ENCODE measurements around the gene IFI30. TPM values are rescaled to one million over a fixed set of nuclear protein-coding genes. Genes with fewer than 3 reads are reported as not detected.
A peak's percentile ranks its signal among the peaks of the same experiment; 100 is the strongest.
"Not testable (repeated sequence)": the region's sequence is repeated elsewhere in the genome, so short reads cannot be mapped to it uniquely, and the experiment has no call there.

The IFI30 gene
- total RNA-seq, 1 experiment from 2014 or later, result 16.3 TPM

DNA sequence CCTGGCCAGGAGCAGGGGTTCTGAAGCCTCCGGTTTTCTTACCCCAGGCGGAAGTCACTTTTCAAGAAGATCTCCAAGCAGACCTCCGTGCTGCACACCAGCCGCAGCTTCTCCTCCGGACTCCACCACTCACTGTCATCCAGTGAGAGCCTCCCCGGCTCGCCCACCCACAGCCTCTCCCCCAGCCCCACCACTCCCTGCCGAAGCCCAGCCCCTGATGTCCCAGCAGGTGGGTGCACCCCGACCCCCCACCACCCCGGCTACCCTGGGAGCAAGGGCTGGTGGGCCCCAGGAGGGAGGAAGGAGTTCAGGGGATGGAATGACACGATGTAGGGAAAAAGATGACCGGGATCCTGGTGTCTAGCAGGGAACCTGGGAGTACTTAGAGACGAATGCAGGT, 26.2 kb upstream of the IFI30 start:
- in situ Hi-C loops (cut with HindIII; ENCODE audit: low pct_unique_long_range_greater_than_20kb, low sequenced_read_pairs), result no loop called here
- no peak for DNase-seq (ENCODE audit: low read depth, low spot score)

DNA sequence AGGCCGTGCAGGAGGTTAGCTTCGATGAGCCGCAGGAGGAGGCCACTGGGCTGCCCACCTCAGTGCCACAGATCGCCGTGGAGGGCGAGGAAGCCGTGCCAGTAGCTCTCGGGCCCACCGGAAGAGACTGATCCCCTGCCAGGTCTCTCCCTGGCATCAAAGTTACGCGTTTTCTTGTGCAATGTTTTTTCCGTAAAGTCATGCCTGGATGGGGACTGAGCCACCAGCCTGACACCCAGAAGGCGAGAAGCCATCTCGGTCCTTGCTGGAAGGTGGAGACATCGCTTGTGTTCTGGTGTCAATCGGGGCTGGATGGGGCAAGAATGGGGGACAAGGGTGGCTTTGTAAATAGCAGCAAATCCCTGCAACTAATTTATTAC, 24.0 kb upstream of the IFI30 start:
- no peak for DNase-seq (ENCODE audit: low read depth, low spot score)
- in situ Hi-C loops (cut with HindIII; ENCODE audit: low pct_unique_long_range_greater_than_20kb, low sequenced_read_pairs), result no loop called here

DNA sequence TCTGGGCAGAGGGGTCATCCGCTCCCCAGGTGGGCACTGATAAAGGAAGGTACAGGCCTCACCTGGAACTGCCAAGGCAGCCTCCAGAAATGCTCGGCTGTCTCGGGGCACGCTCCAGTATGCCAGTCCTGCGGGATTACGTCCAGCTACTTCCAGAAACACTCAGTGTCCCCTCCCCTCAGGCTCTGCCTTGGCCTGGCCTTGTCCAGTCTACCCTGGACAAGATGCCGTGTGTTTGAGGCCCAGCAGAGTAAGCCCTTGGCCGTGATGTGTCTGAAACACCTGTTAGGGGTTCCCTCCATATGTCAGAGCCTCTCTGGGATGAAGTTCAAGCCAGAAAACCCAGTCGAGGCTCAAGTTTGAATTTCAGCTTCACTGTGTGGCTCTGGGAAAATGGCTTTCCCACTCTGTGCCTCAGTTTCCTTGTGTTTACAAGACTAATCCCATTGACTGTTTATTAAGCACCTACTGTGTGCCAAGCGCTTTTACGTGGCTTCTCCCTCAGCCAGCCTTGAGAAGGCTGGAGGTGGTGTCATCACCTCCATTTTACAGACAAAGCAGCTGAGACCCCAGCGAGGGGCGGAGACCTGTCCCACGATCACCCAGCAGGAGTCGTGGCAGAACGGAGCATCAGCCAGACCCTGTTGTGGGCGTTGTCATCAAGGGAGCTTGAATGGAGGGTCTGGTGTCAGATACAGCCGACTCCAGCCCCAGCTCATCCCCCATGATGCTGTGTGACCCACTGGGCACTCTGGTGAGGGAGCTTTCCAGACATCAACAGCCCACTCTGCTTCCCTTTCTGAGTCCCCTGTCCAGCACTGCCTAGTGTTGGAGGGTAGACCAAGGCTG, 22.6 kb upstream of the IFI30 start:
- no peak for DNase-seq (ENCODE audit: low read depth, low spot score)
- in situ Hi-C loops (cut with HindIII; ENCODE audit: low pct_unique_long_range_greater_than_20kb, low sequenced_read_pairs), result no loop called here

DNA sequence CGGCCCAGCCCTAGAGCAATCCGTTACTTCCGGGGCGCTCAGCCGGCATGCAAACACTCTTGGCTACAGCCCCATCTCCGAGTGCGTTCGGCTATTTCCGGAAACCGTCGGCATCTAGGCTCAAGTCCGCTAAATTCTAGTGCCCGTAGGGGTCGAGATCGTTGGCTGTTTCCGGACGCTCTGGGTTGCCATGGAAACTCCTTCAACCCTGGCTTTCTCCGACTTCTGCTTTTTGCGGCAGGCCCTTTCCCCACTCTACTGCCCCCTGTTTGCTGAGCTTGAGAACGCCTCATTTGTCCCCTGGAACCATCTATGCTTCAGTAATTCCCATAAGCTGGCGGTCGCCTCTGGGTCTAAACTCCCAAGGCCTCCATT, 21.2 kb upstream of the IFI30 start:
- DNase-seq (ENCODE audit: low read depth, low spot score), result peak; percentile 98
- in situ Hi-C loops (cut with HindIII; ENCODE audit: low pct_unique_long_range_greater_than_20kb, low sequenced_read_pairs), result no loop called here

DNA sequence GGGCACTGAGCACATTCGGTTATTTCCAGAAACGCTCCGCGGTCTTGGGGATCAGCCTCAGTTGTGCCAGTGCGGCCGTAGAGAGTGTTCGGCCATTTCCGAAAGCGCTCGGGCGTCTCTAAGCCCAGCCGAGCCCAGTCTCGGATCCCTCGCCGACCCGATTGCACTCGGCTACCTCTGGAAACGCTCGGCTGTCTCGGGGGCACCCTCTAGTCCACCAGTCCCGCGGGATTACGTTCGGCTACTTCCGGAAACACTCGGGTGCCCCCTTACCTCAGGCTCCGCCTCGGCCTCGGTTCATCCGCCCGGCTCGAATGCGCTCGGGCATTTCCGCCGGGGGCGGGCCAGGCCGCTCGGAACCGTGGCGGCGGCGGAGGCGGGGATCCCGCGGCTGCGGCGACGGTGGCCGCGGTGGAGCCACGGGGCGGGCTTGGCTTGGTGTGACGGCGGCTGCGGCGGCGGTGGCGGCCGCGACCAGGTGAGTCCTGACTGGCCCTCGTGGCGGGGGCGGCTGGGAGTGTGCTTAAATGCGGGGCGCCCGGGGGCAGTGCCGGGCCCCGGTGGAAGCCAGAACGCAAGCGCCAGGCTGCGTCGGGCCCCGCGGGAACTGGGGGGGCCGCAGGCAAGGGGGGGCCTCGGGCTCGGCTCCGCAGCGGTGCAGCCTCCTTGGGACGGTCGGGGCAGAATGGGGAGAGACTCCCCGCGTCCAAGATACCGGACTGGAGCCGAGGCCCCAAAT, 20.6 kb upstream of the IFI30 start, which contains the start of gene PIK3R2:
TSS of gene PIK3R2 (plus strand) at position 347 of the 739 bp plus-strand sequence. CDS start 2,717 bp downstream, outside the sequence.
- DNase-seq (ENCODE audit: low read depth, low spot score), result peak; percentile 98
- in situ Hi-C loops (cut with HindIII; ENCODE audit: low pct_unique_long_range_greater_than_20kb, low sequenced_read_pairs), result no loop called here

DNA sequence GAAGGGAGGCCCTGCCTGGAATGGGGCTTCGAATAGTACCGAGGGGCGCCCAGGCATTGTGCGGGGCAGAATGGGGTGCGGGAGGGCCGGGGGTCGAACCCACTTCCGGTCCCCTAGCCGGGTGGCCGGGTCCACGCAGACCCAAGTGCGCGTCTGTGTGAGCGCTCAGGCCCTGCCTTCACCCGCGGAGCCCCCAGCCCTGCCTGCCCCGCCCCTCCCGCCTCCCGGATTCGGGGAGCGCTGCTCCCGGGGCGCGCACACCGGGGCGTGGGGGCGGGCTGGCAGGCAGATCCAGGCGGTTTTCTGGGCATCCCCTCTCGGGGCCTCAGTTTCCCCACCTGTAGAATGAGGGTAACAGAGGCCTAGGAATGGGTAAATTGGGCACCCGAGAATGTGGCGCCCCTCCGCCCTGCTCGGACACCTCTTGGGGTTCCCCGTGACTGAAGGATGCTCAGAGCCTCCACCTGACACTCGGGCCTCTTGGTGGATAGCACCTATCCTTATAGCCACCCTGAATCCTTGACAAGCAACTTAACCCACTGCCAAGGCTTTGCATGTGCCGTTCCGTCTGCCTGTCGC, 20.0 kb upstream of the IFI30 start:
- in situ Hi-C loops (cut with HindIII; ENCODE audit: low pct_unique_long_range_greater_than_20kb, low sequenced_read_pairs), result no loop called here

DNA sequence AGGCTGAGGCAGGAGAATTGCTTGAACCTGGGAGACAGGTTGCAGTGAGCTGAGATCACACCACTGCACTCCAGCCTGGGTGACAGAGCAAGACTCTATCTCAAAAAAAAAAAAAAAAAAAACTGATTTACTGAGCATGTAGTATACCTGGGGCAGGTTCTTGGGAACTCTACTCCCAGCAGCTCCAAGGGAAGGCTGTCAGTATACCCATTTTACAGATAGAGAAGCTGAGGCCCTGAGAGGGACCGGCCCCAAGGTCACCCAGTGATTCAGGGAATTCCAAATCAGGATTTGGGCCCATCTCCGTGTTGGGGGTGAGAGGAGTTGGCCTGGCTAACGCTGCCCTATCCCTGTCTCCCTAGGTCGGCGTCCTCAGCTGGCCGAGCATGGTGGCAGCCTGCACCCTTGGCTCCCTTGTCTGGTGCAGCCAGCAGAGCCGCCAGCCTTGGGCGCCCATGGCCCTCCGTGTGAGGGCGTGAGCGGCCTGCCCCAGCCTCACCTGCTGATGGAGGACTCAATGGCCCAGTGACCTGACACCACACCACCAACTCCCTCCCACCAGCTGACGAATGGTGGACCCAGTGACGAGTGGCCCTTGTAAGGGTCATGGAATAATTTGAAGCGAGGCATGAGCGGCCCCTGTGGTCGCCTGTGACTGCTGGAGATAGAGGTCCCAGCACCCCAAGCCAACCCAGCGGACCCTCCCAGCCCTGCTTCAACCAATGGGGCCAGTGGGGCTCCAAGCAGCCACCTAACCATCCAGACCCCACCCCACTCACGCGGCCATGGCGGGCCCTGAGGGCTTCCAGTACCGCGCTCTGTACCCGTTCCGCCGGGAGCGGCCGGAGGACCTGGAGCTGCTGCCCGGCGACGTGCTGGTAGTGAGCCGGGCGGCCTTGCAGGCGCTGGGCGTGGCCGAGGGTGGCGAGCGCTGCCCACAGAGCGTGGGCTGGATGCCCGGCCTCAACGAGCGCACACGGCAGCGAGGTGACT, 18.2 kb upstream of the IFI30 start:
- in situ Hi-C loops (cut with HindIII; ENCODE audit: low pct_unique_long_range_greater_than_20kb, low sequenced_read_pairs), result no loop called here
- DNase-seq (ENCODE audit: low read depth, low spot score), result no peak

More for the DNA sequence above, 20.0 kb upstream of the IFI30 start:
- no peak for DNase-seq (ENCODE audit: low read depth, low spot score)

DNA sequence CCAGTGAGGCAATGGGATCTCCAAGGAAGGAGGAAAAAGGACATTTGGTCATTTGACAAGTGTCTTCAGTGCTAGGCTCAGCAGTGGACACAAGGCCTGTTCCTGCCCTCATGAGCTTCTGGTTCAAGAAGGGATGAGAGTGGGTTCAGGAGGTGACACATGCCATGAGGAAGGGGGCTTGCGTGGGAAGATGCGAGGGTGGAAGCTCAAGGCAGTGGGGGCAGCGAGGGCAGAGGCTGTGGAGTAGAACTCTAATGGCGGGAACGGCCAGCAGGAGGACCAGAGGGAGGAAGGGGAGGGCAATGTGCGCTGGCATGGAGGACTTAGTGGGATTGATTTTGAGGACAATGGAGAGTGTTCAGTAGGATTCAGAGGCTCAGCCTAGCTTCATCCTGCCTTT, 17.3 kb upstream of the IFI30 start:
- DNase-seq (ENCODE audit: low read depth, low spot score), result no peak
- in situ Hi-C loops (cut with HindIII; ENCODE audit: low pct_unique_long_range_greater_than_20kb, low sequenced_read_pairs), result no loop called here

DNA sequence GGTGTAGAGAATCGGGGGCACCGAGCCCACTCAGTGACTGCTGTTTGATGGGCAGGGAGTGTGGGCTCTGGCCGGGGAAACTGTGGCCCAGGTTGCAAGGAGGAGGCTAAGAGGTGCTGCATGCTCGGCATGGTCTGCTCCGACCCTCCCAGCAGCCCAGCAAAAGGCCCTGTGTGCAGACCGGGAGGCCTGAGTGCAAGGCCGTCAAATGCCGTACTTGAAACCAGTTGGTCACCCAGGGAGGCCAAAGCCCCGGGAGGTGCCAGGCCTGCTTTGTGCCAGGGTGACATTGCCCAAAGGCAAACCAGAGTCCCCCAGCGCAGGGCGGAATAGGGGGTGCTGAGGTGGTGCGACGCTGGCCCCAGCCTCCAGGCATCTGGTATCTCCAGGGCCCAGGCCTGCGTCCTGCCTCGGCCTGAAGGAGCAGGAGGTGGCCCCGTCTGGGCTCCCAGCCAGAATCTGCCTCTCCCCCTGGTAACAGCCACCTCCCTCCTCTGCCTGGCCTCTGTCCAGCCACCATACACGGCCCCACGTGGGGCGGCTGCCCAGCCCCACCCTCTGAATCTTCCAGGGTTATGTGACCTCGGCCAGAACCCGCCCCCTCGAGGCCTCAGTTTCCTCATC, 16.7 kb upstream of the IFI30 start:
- DNase-seq (ENCODE audit: low read depth, low spot score), result peak; percentile 69
- in situ Hi-C loops (cut with HindIII; ENCODE audit: low pct_unique_long_range_greater_than_20kb, low sequenced_read_pairs), result no loop called here

DNA sequence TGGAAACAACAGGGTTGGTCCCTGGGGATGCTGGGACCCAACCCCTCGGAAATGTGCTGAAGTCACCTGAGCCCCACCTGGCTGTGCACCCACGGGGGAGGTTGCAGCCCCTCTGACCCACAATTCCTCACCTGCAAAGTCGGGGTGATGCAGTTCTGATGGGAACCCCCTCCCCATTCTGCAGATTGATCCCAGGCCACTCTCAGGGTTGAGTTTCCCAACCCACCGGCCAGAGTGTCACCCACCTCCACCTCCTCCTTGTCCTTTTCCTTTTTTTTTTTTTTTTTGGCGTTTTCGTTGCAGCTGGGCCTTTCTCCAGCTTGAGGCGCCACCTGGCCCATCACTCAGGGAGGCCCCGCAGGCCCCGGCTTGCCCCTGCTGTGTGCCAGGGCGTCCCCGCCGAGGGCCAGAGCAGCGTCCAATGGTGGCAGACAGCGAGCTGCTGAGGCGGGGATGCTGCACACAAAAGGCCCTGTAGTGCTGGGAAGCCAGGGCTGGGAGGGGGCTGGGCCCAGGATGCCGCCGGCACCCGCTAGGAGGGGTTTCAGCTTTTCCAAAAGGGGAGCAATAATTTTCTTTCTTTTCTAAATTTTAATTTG, 16.0 kb upstream of the IFI30 start:
- DNase-seq (ENCODE audit: low read depth, low spot score), result no peak
- in situ Hi-C loops (cut with HindIII; ENCODE audit: low pct_unique_long_range_greater_than_20kb, low sequenced_read_pairs), result no loop called here

DNA sequence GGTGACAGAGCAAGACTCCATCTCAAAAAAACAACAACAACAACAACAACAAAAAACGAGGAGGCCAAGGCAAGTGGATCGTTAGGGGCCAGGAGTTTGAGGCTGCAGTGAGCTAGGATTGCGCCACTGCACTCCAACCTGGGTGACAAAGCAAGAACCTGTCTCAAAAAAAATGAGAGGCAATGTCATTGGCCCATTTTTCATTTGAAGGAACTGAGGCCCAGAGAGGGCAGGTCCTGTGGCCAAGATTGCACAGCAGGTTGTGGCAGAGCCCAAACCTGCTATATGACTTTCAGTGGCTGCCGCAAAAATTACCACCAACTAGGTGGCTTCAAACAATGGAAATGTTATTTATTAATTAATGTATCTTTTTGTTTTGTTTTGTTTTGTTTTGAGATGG, 15.1 kb upstream of the IFI30 start:
- in situ Hi-C loops (cut with HindIII; ENCODE audit: low pct_unique_long_range_greater_than_20kb, low sequenced_read_pairs), result no loop called here
- DNase-seq (ENCODE audit: low read depth, low spot score), result no peak

DNA sequence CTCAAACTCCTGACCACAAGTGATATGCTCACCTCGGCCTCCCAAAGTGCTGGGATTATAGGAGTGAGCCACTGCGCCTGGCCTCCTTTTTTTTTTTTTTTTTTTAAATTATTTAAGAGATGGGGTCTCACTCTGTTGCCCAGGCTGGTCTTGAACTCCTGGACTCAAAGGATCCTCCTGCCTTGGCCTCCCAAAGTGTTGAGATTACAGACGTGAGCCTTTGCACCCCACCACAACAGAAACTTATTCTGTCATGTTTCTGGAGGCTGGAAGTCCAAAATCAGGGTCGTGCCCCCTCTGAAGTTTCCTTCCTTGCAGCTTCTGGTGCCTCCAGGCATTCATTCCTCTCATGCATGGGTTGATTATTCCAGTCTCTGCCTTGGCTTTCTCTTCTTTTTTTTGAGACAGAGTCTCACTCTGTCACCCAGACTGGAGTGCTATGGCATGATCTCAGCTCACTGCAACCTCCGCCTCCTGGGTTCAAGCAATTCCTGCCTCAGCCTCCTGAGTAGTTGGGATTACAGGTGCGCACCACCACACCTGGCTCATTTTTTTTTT, 14.5 kb upstream of the IFI30 start:
- in situ Hi-C loops (cut with HindIII; ENCODE audit: low pct_unique_long_range_greater_than_20kb, low sequenced_read_pairs); DNase-seq (ENCODE audit: low read depth, low spot score): not testable (repeated sequence)

DNA sequence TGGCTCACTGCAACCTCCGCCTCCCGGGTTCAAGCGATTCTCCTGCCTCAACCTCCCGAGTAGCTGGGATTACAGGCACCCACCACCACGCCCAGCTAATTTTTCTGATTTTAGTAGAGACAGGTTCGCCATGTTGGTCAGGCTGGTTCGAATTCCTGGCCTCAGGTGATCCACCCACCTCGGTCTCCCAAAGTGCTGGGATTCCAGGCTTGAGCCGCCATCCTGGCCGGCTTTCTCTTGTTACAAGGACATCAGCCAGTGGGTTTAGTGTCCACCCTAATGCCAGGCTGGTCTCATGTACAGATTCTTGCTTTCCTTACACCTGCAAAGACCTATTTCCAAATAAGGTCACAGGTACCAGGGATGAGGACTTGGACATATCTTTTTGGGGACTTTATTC, 13.8 kb upstream of the IFI30 start:
- in situ Hi-C loops (cut with HindIII; ENCODE audit: low pct_unique_long_range_greater_than_20kb, low sequenced_read_pairs), result no loop called here
- no peak for DNase-seq (ENCODE audit: low read depth, low spot score)

DNA sequence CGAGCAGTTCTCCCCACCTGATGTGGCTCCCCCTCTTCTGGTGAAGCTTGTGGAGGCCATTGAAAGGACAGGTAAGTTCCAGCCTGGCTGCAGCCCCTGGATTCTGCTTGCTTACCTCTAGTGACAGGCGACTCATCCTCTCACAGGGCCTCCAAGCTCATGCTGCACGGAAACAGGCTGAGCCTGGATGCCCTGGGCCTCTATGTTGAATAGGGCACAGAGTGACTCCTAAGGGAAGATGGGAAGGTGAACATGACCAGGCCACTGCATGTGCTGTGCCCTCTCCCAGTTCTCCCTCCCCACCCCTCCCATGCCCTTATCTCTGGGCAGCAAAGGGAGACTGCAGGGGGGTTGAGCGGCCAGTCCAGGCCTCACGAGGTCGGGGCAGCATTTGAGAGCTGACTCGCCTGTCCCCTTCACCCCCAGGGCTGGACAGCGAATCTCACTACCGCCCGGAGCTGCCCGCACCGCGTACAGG, 13.1 kb upstream of the IFI30 start:
- no peak for DNase-seq (ENCODE audit: low read depth, low spot score)
- in situ Hi-C loops (cut with HindIII; ENCODE audit: low pct_unique_long_range_greater_than_20kb, low sequenced_read_pairs), result no loop called here

DNA sequence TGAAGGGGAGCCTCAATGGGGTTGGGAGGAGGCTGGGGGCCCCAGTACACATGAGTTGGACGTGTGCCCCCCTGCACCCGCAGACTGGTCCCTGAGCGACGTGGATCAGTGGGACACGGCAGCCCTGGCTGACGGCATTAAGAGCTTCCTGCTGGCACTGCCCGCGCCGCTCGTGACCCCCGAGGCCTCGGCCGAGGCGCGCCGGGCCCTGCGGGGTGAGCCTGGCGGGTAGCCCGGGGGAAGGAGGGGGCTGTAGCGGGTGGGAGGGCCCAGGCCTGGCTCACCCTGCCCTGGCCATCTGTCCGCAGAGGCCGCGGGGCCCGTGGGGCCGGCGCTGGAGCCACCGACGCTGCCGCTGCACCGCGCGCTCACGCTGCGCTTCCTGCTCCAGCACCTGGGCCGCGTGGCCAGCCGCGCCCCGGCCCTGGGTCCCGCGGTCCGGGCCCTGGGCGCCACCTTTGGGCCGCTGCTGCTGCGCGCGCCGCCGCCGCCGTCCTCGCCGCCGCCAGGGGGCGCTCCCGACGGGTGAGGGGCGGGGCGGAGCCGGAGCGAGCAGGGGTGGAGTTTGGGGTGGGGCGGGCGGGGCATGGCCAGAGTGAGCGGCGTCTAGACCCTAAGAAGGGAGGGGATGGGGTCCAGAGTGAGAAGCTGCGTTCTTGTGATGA, 12.5 kb upstream of the IFI30 start:
- DNase-seq (ENCODE audit: low read depth, low spot score), result peak; percentile 54
- in situ Hi-C loops (cut with HindIII; ENCODE audit: low pct_unique_long_range_greater_than_20kb, low sequenced_read_pairs), result no loop called here

DNA sequence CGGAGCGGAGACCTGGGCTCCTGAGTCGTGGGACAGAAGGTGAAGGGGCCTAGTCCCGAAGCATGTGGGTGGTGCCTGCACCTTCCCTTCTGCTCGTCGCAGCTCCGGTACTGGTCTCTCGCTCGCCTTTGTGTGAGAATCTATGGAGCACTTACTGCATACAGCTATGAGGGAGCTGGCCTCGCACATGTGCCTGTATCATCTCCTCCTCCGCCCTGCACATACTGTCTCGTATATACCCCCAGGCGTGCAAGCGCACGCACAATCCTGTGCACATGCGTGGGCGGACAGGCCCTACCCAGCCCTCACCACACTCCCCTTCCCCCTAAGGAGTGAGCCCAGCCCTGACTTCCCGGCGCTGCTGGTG, 12.0 kb upstream of the IFI30 start:
- no peak for DNase-seq (ENCODE audit: low read depth, low spot score)
- in situ Hi-C loops (cut with HindIII; ENCODE audit: low pct_unique_long_range_greater_than_20kb, low sequenced_read_pairs), result no loop called here

All from SK-MEL-5 (cell line).